ENCODE data around the gene CREB5. TPM values are rescaled to one million over a fixed set of nuclear protein-coding genes. Genes with fewer than 3 reads are reported as not detected.

Gene CREB5
- total RNA-seq, 1 donor from 2014 or later, result 13.6 TPM

GRCh38 chr7:28856656-28857055 lies 444.3 kb downstream of the CREB5 start:
- no peak overlapping the region for H3K4me3 Mint-ChIP-seq
- TF ChIP-seq CTCF (IDR thresholded peaks at IDR 0.05; ENCODE audit: unreplicated experiment), result no peak
- H3K4me1 Mint-ChIP-seq, result peaks cover 25% of the 10 kb centered on the region
- no peaks in the 10 kb centered on the region for H3K9me3 Mint-ChIP-seq
- no peak overlapping the region for H3K27ac Mint-ChIP-seq
- peaks cover 36% of the 10 kb centered on the region for H3K27me3 Mint-ChIP-seq (ENCODE audit: low read depth)
- H3K36me3 Mint-ChIP-seq, result no peaks in the 10 kb centered on the region
- no peak for DNase-seq (ENCODE audit: low spot score in 2 of 2, unreplicated experiment in 2 of 2)

GRCh38 chr7:28858206-28858605 lies 445.9 kb downstream of the CREB5 start:
- Mint-ChIP-seq H3K27ac (no peak overlapping the region), H3K27me3 (ENCODE audit: low read depth) (peaks cover 30% of the 10 kb centered on the region), H3K9me3 (no peaks in the 10 kb centered on the region), H3K36me3 (no peaks in the 10 kb centered on the region), H3K4me1 (peaks cover 23% of the 10 kb centered on the region), H3K4me3 (no peak overlapping the region)
- TF ChIP-seq CTCF (IDR thresholded peaks at IDR 0.05; ENCODE audit: unreplicated experiment), result no peak
- DNase-seq (ENCODE audit: low spot score in 2 of 2, unreplicated experiment in 2 of 2), result no peak

GRCh38 chr7:28858895-28859294 lies 446.6 kb downstream of the CREB5 start:
- Mint-ChIP-seq H3K9me3 (no peaks in the 10 kb centered on the region), H3K27ac (no peak overlapping the region), H3K36me3 (no peaks in the 10 kb centered on the region), H3K4me1 (peaks cover 16% of the 10 kb centered on the region), H3K27me3 (ENCODE audit: low read depth) (peaks cover 24% of the 10 kb centered on the region), H3K4me3 (no peak overlapping the region)
- no peak for TF ChIP-seq CTCF (IDR thresholded peaks at IDR 0.05; ENCODE audit: unreplicated experiment)
- no peak for DNase-seq (ENCODE audit: low spot score in 2 of 2, unreplicated experiment in 2 of 2)

GRCh38 chr7:28861825-28862224 lies 449.5 kb downstream of the CREB5 start:
- H3K27me3 Mint-ChIP-seq (ENCODE audit: low read depth), result peaks cover 17% of the 10 kb centered on the region
- DNase-seq (ENCODE audit: low spot score in 2 of 2, unreplicated experiment in 2 of 2), result no peak
- H3K4me3 Mint-ChIP-seq, result no peak overlapping the region
- H3K36me3 Mint-ChIP-seq, result no peaks in the 10 kb centered on the region
- TF ChIP-seq CTCF (IDR thresholded peaks at IDR 0.05; ENCODE audit: unreplicated experiment), result no peak
- H3K4me1 Mint-ChIP-seq, result peaks cover 22% of the 10 kb centered on the region
- H3K27ac Mint-ChIP-seq, result no peak overlapping the region
- no peaks in the 10 kb centered on the region for H3K9me3 Mint-ChIP-seq

GRCh38 chr7:28862595-28863272 lies 450.4 kb downstream of the CREB5 start:
- Mint-ChIP-seq H3K4me3 (no peak overlapping the region), H3K27me3 (ENCODE audit: low read depth) (peaks cover 13% of the 10 kb centered on the region), H3K9me3 (no peaks in the 10 kb centered on the region), H3K4me1 (peaks cover 23% of the 10 kb centered on the region), H3K36me3 (no peaks in the 10 kb centered on the region), H3K27ac (no peak overlapping the region)
- TF ChIP-seq CTCF (IDR thresholded peaks at IDR 0.05; ENCODE audit: unreplicated experiment), result no peak
- no peak for DNase-seq (ENCODE audit: low spot score in 2 of 2, unreplicated experiment in 2 of 2)

Measured in mesothelial cell of epicardium (in vitro differentiated cells).